ENCODE results near the gene LARGE2. TPM values are rescaled to one million over a fixed set of nuclear protein-coding genes. Genes with fewer than 3 reads are reported as not detected.
"Not testable (repeated sequence)": the region's sequence is repeated elsewhere in the genome, so short reads cannot be mapped to it uniquely, and the experiment has no call there.

The LARGE2 gene
- total RNA-seq, 8 experiments from 2014 or later = 0.16 to 1.5 (median 0.46) TPM; not detected in 1

DNA sequence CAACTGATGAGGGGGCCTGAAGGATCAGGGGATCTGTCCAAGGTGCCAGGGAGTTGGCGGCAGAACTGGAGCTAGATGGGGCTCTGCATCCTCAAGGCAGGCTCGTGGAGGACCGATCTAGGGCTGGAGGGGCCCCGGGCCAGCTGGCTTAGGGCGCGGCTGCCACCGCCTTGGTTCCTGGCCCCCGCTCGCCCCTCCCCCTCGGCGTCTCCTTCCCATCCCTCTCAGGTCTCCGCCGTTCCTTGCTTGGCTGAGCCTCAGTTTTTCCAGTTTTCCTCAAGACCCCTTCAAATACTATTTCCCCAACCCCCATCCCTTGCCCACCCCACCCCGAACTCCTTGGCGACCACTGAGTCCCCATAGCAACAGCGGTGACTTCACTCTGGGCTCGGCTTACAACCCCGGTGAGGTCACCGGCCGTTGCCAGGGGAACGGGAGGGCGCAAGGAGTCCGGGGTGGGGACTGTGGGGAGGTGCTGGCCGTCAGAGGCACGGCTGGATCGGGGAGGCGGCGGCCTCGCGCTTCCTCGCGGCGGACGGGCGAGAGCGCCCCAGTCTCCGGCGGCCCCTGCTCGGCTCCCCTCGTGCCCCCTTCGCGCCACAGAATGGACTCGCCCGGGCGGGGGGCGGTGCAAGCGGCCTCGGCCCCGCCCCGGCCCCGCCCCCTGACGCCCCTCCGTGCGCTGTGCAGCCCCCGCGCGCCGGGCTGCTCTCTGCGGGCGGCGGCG, 22.8 kb upstream of the LARGE2 start:
- ATAC-seq (replicated peaks in 6 of 8) = peak; percentile 87 to 95 (median 91)
- Histone ChIP-seq H3K4me3 (peak overlapping the region; percentile 34 to 72 (median 48)), H3K4me1 (replicated peaks in 1 of 2) (peaks cover 30 to 38% of the 10 kb centered on the region in 2 donors), H3K27ac (peak overlapping the region; percentile 80 to 81)
- in situ Hi-C loops (cut with MboI; ENCODE audit: low pct_unique_long_range_greater_than_20kb in 2 of 9, low sequenced_read_pairs in 9 of 9, unreplicated experiment in 9 of 9) = loop anchor here in 1 of 9 experiments (25.0 kb wide), 1 partner anchor 413 kb away; no protein-coding TSS in a partner anchor
- WGBS, 10 experiments = 0% methylated on average over 2 of the region's 62 CpGs; no CpG with 5 or more reads in 9 of the 10 experiments

DNA sequence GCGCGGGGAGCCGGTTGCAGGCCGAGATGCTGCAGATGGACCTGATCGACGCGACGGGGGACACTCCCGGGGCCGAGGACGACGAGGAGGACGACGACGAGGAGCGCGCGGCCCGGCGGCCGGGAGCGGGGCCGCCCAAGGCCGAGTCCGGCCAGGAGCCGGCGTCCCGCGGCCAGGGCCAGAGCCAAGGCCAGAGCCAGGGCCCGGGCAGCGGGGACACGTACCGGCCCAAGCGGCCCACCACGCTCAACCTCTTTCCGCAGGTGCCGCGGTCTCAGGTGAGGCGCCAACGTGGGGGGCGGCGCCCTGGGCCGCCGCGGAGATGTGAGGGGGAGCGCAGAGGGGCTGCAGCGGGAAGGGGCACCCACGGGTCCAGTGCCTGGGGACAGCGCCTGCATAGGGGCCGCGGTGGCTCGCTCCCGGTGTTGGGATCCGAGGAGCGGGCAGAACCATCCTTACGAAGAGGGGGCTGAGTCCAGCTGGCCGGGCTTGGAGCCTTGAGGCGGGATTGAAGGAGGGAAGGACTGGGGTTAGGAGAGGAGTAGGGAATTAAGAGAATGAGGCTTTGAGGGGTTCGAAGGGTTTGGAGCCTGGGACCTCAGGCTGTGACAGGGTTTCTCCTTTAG, 22.2 kb upstream of the LARGE2 start:
- in situ Hi-C loops (cut with MboI; ENCODE audit: low pct_unique_long_range_greater_than_20kb in 2 of 9, low sequenced_read_pairs in 9 of 9, unreplicated experiment in 9 of 9) = not testable (repeated sequence)
- peak in 6 of 8 experiments; percentile 0 to 31 (median 1) for ATAC-seq (replicated peaks in 6 of 8)
- Histone ChIP-seq H3K4me3 (peak overlapping the region; percentile 34 to 72 (median 48)), H3K4me1 (replicated peaks in 1 of 2) (peaks cover 29 to 38% of the 10 kb centered on the region in 2 donors), H3K27ac (peak overlapping the region; percentile 80 to 81)
- WGBS, 10 experiments = 0 to 6% (median 0%) methylated on average over 1 to 5 of the region's 59 CpGs; no CpG with 5 or more reads in 6 of the 10 experiments

DNA sequence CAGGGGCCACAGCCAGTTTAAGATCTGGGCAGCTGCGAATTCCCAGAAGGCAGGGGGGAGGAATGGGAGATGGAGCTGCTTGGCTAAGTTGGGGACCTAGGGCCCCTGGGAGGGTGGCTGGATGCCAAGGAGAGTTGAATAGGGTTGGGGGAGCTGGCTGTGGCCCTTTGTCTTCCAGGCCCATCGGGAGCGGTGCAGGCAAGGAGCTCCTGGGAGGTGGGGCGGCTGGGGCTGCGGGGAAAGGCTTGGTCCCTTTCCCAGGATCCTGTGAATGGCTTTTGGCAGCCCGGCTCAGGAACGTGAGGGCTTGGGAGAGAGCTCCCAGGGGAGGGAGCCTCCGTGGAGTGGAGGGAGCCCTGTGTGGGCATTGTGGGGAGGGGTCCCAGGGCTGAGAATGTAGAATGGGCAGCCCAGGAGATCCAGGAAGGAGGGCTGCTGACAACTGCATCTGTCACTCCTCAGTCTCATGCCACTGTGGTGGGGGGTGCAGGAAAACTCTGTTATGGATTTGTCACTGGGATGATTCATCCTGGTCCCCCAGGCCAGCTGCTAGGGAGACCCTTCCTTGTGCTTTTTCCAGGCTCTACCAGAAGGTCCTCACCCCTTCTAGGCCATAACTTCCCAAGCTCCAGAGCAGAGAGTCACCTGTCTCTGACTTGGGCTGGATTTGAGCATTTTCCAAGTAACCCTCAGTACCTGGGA, 21.4 kb upstream of the LARGE2 start:
- in situ Hi-C loops (cut with MboI; ENCODE audit: low pct_unique_long_range_greater_than_20kb in 2 of 9, low sequenced_read_pairs in 9 of 9, unreplicated experiment in 9 of 9) = no loop called here
- H3K27ac ChIP-seq = no peak overlapping the region
- peaks cover 22 to 32% of the 10 kb centered on the region in 2 donors for H3K4me1 ChIP-seq (replicated peaks in 1 of 2)
- WGBS, 10 experiments = 0 to 40% (median 14%) methylated on average over 1 to 2 of the region's 8 CpGs; no CpG with 5 or more reads in 7 of the 10 experiments
- no peak for ATAC-seq (replicated peaks in 6 of 8)
- peak overlapping the region; percentile 34 to 72 (median 48) for H3K4me3 ChIP-seq

DNA sequence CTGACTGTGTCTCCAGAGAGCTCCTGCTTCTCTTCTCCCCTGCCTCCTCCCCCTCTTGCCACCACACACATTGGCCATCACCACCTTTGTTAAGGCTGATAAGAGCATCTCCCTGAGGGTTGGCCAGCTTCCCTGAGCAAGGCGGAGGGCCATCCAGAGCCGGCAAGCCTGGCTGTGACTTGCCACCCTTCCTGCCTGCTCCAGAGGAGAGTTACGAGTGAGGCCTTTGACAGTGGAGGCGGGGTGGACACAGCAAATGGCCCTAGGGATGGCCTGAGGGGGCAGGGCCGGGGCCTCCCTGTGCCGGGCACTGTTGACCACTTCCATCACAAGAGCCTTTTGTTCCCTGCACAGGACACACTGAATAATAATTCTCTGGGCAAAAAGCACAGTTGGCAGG, 20.8 kb upstream of the LARGE2 start:
- Histone ChIP-seq H3K27ac (no peak overlapping the region), H3K4me1 (replicated peaks in 1 of 2) (peaks cover 18 to 29% of the 10 kb centered on the region in 2 donors), H3K4me3 (peak overlapping the region in 3 of 5 donors; percentile 38 to 72 (median 51))
- in situ Hi-C loops (cut with MboI; ENCODE audit: low pct_unique_long_range_greater_than_20kb in 2 of 9, low sequenced_read_pairs in 9 of 9, unreplicated experiment in 9 of 9) = no loop called here
- WGBS, 10 experiments = 33 to 79% (median 62%) methylated on average over 1 to 4 of the region's 6 CpGs; no CpG with 5 or more reads in 6 of the 10 experiments
- ATAC-seq (replicated peaks in 6 of 8) = no peak

DNA sequence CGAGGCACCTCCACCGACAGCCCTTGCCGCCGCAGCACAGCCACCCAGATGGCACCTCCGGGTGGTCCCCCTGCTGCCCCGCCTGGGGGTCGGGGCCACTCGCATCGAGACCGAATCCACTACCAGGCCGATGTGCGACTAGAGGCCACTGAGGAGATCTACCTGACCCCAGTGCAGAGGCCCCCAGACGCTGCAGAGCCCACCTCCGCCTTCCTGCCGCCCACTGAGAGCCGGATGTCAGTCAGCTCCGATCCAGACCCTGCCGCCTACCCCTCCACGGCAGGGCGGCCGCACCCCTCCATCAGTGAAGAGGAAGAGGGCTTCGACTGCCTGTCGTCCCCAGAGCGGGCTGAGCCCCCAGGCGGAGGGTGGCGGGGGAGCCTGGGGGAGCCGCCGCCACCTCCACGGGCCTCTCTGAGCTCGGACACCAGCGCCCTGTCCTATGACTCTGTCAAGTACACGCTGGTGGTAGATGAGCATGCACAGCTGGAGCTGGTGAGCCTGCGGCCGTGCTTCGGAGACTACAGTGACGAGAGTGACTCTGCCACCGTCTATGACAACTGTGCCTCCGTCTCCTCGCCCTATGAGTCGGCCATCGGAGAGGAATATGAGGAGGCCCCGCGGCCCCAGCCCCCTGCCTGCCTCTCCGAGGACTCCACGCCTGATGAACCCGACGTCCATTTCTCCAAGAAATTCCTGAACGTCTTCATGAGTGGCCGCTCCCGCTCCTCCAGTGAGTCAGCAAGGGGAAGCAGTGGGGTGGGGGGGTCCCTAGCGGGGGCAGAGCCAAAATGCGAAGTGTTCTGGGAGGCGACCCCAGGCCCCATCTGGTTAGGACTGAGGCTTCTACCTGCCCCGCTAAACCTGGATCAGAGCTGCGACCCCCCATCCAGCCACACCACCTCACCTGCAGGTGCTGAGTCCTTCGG, 19.7 kb upstream of the LARGE2 start:
- in situ Hi-C loops (cut with MboI; ENCODE audit: low pct_unique_long_range_greater_than_20kb in 2 of 9, low sequenced_read_pairs in 9 of 9, unreplicated experiment in 9 of 9) = no loop called here
- WGBS, 10 experiments = 94 to 100% methylated on average over 1 to 6 of the region's 56 CpGs; no CpG with 5 or more reads in 8 of the 10 experiments
- no peak overlapping the region for H3K4me3 ChIP-seq
- H3K27ac ChIP-seq = no peak overlapping the region
- H3K4me1 ChIP-seq (replicated peaks in 1 of 2) = peaks cover 18 to 21% of the 10 kb centered on the region in 2 donors
- no peak for ATAC-seq (replicated peaks in 6 of 8)

DNA sequence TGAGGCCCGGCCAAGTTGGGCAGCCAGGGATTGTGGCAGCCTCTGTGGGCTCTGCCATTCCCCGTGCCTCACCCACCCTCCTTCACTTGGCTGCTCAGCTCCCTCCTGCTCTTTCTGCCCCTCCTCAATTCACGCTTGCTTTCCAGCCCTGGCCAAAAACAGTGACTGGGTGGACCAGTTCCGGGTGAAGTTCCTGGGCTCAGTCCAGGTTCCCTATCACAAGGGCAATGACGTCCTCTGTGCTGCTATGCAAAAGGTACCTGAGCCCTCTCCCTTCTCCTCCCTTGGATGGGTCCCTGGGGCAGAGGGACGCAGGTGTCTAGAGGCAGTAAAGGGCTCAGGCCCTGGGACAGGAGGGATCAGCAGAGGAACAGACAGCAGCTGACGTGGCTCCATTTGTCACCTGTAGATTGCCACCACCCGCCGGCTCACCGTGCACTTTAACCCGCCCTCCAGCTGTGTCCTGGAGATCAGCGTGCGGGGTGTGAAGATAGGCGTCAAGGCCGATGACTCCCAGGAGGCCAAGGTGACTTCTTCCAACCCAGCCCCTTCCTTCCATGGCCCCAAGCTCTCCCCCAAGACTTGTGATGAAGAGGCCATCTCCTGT, 18.0 kb upstream of the LARGE2 start:
- ATAC-seq (replicated peaks in 6 of 8) = no peak
- H3K4me3 ChIP-seq = no peak overlapping the region

DNA sequence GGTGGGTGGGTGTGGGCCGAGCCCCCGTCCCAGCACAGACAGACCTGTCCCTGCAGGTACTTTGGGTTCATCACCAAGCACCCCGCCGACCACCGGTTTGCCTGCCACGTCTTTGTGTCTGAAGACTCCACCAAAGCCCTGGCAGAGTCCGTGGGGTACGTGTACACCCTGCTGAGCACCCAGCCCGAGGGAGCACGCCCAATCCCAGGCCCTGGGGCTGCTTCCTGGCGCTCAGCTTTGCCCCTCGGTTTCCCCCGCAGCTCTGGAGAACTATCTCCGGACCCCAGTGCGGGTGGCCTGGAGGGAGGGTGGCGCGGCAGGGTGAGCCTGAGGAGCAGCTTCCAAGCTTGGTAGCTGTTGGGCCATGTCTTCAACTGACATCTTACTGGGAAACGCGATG, 17.4 kb upstream of the LARGE2 start:
- ATAC-seq (replicated peaks in 6 of 8) = no peak
- WGBS, 10 experiments = 58 to 90% (median 80%) methylated on average over 1 to 4 of the region's 19 CpGs; no CpG with 5 or more reads in 7 of the 10 experiments
- in situ Hi-C loops (cut with MboI; ENCODE audit: low pct_unique_long_range_greater_than_20kb in 2 of 9, low sequenced_read_pairs in 9 of 9, unreplicated experiment in 9 of 9) = no loop called here
- peaks cover 7 to 10% of the 10 kb centered on the region in 2 donors for H3K4me1 ChIP-seq (replicated peaks in 1 of 2)
- no peak overlapping the region for H3K27ac ChIP-seq
- no peak overlapping the region for H3K4me3 ChIP-seq

More for the DNA sequence above, 18.0 kb upstream of the LARGE2 start:
- 33 to 93% (median 83%) methylated on average over 1 to 6 of the region's 15 CpGs; no CpG with 5 or more reads in 3 of the 10 experiments for WGBS, 10 experiments
- in situ Hi-C loops (cut with MboI; ENCODE audit: low pct_unique_long_range_greater_than_20kb in 2 of 9, low sequenced_read_pairs in 9 of 9, unreplicated experiment in 9 of 9) = no loop called here
- Histone ChIP-seq H3K4me1 (replicated peaks in 1 of 2) (peaks cover 7 to 10% of the 10 kb centered on the region in 2 donors), H3K27ac (no peak overlapping the region)

DNA sequence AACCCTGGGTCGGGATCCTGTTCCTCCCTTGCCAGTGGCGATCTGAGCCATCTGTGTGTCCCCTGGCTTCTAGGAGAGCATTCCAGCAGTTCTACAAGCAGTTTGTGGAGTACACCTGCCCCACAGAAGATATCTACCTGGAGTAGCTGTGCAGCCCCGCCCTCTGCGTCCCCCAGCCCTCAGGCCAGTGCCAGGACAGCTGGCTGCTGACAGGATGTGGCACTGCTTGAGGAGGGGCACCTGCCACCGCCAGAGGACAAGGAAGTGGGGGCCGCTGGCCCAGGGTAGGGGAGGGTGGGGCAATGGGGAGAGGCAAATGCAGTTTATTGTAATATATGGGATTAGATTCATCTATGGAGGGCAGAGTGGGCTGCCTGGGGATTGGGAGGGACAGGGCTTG, 16.9 kb upstream of the LARGE2 start:
- in situ Hi-C loops (cut with MboI; ENCODE audit: low pct_unique_long_range_greater_than_20kb in 2 of 9, low sequenced_read_pairs in 9 of 9, unreplicated experiment in 9 of 9); H3K4me3 ChIP-seq; H3K27ac ChIP-seq: not testable (repeated sequence)
- peak in 1 of 8 experiments; percentile 8 for ATAC-seq (replicated peaks in 6 of 8)
- peaks cover 7 to 10% of the 10 kb centered on the region in 2 donors for H3K4me1 ChIP-seq (replicated peaks in 1 of 2)
- WGBS, 10 experiments = 100% methylated on average over 1 of the region's 6 CpGs; no CpG with 5 or more reads in 8 of the 10 experiments

DNA sequence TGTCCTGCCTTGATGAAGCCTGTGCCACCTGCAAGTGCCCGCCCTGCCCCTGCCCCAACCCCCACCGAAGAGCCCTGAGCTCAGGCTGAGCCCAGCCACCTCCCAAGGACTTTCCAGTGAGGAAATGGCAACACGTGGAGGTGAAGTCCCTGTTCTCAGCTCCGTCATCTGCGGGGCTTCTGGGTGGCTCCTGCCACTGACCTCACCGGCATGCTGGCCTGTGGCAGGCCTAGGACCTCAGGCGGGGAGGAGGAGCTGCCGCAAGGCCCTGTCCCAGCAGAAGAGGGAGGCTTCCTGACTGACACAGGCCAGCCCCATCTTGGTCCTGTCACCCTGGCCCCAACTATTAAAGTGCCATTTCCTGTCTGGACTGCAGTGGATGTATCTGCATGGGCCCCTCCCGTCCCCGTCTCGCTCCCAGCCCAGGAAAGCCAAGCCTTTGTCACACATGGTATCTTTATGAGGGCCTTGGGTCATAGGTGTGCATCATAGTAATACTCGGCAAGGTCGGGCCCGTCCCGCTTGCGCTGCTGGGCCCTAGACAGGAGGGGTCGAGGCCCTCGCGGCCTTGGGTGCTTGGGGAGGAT, 16.3 kb upstream of the LARGE2 start:
- WGBS, 10 experiments = 0 to 100% (median 87%) methylated on average over 1 to 11 of the region's 19 CpGs; no CpG with 5 or more reads in 5 of the 10 experiments
- H3K27ac ChIP-seq = no peak overlapping the region
- ATAC-seq (replicated peaks in 6 of 8) = peak in 3 of 8 experiments; percentile 12 to 29 (median 17)
- in situ Hi-C loops (cut with MboI; ENCODE audit: low pct_unique_long_range_greater_than_20kb in 2 of 9, low sequenced_read_pairs in 9 of 9, unreplicated experiment in 9 of 9) = no loop called here
- H3K4me1 ChIP-seq (replicated peaks in 1 of 2) = peaks cover 5 to 6% of the 10 kb centered on the region in 2 donors
- H3K4me3 ChIP-seq = no peak overlapping the region

DNA sequence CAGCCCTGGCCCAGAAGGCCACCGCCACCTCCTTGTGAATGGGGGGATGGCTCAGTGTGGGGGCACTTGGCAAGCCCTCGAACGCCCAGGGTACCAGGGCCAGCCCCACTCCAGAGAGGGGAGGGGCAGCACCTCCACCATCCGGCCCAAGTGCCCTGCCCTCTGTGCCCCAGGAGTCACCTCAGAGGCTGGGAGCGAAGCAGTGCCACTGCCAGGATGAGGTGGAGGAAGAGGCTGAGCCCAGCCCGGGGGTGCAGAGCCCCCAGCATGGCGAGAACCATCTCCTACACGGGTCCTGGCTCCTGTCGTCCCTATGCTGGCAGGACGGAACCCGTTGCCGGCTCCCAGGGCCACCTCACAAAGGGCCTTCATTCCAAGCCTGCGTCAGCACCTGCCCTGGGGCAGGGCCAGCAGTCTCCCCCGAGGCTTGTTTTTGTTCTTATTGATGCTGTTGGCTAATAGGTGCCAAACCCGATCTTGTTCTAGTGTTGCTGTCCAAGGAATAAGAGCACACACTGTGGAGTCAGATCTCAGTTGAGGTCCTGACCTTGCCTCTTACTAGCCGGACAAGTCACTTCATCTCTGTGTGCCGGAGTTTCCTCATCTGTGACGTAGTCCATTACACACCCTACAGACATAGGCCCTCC, 15.4 kb upstream of the LARGE2 start, which contains the start of gene FREY1:
FREY1 (minus strand) TSS at position 307 of the 647 bp plus-strand sequence; CDS start at position 281, 26 bp downstream.
- Histone ChIP-seq H3K4me1 (replicated peaks in 1 of 2) (no peaks in the 10 kb centered on the region), H3K27ac (no peak within 1 kb of the TSS), H3K4me3 (no peak within 1 kb of the TSS)
- ATAC-seq (replicated peaks in 6 of 8) = peak in 3 of 8 experiments; percentile 3 to 9 (median 4)
- WGBS, 10 experiments = 70 to 100% (median 83%) methylated on average over 1 to 2 of the region's 18 CpGs; no CpG with 5 or more reads in 7 of the 10 experiments
- in situ Hi-C loops (cut with MboI; ENCODE audit: low pct_unique_long_range_greater_than_20kb in 2 of 9, low sequenced_read_pairs in 9 of 9, unreplicated experiment in 9 of 9) = no loop called here

DNA sequence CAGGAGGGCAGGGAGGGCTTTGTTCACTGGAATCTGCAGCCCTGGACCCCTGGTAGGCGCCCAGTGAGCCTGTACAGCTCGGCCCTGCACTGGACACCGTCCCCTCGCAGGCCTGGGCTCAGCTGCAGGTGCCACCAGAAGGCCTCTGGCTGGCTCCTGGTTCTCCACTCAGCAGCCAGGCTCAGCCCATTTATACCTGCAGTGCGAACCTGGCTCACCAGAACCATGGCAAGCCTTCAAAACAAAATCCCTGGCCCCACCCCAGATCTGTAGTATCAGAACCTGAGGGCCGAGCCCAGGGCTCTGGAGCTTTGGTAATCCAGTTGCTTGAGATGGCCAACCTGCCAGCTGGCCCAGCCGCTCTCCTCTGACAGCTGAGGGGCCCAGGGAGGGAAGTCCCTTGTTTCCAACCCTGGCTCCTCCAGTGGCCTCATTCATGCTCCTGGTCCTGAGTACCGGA, 14.5 kb upstream of the LARGE2 start:
- WGBS, 10 experiments = 60 to 90% methylated on average over 1 to 2 of the region's 8 CpGs; no CpG with 5 or more reads in 8 of the 10 experiments

More for the DNA sequence above, 14.5 kb upstream of the LARGE2 start:
- H3K4me1 ChIP-seq (replicated peaks in 1 of 2) = no peaks in the 10 kb centered on the region
- H3K27ac ChIP-seq = no peak overlapping the region
- in situ Hi-C loops (cut with MboI; ENCODE audit: low pct_unique_long_range_greater_than_20kb in 2 of 9, low sequenced_read_pairs in 9 of 9, unreplicated experiment in 9 of 9) = no loop called here
- no peak overlapping the region for H3K4me3 ChIP-seq
- ATAC-seq (replicated peaks in 6 of 8) = peak in 2 of 8 experiments; percentile 15 to 28

Measured in motor neuron (in vitro differentiated cells).